HL-60 (cell line): ENCODE data around the gene MICB.

Experiments
- GABPA ChIP-seq: IDR thresholded peaks from 2 replicates; pipeline ENCODE4 v1.6.1; 2012; ENCODE audit warnings: low read depth
- POLR2AphosphoS5 ChIP-seq: IDR thresholded peaks from 2 replicates; pipeline ENCODE4 v1.6.1; 2012; ENCODE audit warnings: low read depth
- TF ChIP-seq, protein P1 (sequence below): IDR thresholded peaks from one replicate; pipeline ENCODE4 v1.5.1; 2011; ENCODE audit warnings: low read length, control low read depth, inconsistent platforms; ENCODE audit not compliant: insufficient read depth
- TF ChIP-seq, protein P2 (sequence below): IDR thresholded peaks from 2 replicates; pipeline ENCODE4 v1.6.1; 2012; ENCODE audit warnings: low read depth; ENCODE audit not compliant: insufficient replicate concordance

DNA sequence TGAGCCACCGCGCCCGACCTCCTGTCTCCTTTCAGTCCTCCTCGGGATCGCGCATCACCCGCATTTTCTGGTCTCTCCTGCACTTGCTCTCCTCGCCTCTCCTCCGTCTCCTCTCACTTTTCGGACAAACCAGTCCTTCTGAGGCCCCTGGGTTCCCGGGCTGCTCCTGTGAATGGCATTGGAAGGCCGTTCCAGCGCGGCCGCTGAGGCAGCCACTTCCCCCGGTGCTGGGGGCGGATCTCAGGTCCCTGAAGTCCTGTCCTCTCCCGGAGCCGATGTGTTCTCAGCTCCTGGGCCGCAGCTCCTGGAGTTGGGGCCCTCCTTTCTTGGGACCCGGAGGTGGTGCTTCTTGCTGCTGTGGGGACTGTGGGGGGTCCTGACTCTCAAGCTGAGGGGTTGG is 803 bp downstream of the MICB start:
- TF ChIP-seq, protein P1, sequence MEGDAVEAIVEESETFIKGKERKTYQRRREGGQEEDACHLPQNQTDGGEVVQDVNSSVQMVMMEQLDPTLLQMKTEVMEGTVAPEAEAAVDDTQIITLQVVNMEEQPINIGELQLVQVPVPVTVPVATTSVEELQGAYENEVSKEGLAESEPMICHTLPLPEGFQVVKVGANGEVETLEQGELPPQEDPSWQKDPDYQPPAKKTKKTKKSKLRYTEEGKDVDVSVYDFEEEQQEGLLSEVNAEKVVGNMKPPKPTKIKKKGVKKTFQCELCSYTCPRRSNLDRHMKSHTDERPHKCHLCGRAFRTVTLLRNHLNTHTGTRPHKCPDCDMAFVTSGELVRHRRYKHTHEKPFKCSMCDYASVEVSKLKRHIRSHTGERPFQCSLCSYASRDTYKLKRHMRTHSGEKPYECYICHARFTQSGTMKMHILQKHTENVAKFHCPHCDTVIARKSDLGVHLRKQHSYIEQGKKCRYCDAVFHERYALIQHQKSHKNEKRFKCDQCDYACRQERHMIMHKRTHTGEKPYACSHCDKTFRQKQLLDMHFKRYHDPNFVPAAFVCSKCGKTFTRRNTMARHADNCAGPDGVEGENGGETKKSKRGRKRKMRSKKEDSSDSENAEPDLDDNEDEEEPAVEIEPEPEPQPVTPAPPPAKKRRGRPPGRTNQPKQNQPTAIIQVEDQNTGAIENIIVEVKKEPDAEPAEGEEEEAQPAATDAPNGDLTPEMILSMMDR = no peak
- no peak for TF ChIP-seq POLR2AphosphoS5
- no peak for TF ChIP-seq GABPA
- TF ChIP-seq, protein P2, sequence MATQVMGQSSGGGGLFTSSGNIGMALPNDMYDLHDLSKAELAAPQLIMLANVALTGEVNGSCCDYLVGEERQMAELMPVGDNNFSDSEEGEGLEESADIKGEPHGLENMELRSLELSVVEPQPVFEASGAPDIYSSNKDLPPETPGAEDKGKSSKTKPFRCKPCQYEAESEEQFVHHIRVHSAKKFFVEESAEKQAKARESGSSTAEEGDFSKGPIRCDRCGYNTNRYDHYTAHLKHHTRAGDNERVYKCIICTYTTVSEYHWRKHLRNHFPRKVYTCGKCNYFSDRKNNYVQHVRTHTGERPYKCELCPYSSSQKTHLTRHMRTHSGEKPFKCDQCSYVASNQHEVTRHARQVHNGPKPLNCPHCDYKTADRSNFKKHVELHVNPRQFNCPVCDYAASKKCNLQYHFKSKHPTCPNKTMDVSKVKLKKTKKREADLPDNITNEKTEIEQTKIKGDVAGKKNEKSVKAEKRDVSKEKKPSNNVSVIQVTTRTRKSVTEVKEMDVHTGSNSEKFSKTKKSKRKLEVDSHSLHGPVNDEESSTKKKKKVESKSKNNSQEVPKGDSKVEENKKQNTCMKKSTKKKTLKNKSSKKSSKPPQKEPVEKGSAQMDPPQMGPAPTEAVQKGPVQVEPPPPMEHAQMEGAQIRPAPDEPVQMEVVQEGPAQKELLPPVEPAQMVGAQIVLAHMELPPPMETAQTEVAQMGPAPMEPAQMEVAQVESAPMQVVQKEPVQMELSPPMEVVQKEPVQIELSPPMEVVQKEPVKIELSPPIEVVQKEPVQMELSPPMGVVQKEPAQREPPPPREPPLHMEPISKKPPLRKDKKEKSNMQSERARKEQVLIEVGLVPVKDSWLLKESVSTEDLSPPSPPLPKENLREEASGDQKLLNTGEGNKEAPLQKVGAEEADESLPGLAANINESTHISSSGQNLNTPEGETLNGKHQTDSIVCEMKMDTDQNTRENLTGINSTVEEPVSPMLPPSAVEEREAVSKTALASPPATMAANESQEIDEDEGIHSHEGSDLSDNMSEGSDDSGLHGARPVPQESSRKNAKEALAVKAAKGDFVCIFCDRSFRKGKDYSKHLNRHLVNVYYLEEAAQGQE = no peak
